GM10266 (cell line): ENCODE data around the gene STPG4.

Source experiments
- DNase-seq: peaks from one replicate; pipeline ENCODE4 v3.0.0; 2012; ENCODE audit errors: extremely low spot score
- TF ChIP-seq, protein P1 (sequence below): IDR thresholded peaks from 2 replicates; pipeline ENCODE4 v1.5.1; 2012; ENCODE audit warnings: mild to moderate bottlenecking, low read depth; ENCODE audit not compliant: control insufficient read depth, insufficient read depth; ENCODE audit errors: missing control alignments

Gene STPG4

GRCh38 chr2:47062681-47063537, 92.2 kb downstream of the STPG4 start:
- TF ChIP-seq, protein P1, sequence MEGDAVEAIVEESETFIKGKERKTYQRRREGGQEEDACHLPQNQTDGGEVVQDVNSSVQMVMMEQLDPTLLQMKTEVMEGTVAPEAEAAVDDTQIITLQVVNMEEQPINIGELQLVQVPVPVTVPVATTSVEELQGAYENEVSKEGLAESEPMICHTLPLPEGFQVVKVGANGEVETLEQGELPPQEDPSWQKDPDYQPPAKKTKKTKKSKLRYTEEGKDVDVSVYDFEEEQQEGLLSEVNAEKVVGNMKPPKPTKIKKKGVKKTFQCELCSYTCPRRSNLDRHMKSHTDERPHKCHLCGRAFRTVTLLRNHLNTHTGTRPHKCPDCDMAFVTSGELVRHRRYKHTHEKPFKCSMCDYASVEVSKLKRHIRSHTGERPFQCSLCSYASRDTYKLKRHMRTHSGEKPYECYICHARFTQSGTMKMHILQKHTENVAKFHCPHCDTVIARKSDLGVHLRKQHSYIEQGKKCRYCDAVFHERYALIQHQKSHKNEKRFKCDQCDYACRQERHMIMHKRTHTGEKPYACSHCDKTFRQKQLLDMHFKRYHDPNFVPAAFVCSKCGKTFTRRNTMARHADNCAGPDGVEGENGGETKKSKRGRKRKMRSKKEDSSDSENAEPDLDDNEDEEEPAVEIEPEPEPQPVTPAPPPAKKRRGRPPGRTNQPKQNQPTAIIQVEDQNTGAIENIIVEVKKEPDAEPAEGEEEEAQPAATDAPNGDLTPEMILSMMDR: no peak
- DNase-seq: no peak

DNA sequence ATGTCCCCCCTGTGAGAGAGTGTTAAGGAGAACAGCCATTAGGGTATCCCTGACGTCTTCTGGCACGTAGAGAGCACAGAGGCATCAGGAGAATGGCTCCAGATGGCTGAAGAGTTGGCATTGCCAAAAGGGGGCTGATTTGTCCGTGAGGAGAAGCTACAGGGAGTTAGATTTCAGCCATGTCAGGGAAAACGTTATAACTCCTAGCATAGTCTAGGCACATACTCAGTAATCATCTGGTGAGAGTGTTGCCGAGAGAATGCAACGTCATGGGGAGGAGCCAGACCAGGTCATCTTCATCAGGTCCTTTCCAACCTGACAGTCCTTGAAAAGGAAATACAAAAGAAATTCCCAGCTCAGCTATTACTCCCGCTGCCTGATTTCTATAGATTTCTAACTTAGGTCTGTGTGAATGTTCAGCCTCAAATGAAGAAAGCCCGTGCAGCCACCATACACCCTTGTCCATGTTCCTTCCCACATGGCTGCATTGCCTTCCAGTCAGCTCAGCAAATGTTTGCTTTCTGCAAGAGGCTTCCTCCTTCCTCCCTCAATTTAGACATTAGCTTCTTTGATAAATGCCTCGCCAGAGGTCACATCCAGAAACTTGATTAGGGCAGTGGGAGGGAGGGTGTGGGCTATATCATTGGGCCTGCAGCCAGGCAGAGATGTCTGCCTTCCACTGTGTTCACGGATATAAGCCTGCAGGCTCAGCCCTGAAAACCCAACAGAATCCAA, 93.0 kb downstream of the STPG4 start:
- DNase-seq: no peak
- TF ChIP-seq, protein P1: no peak

GRCh38 chr2:47060652-47061170, 94.4 kb downstream of the STPG4 start:
- no peak for DNase-seq
- TF ChIP-seq, protein P1: no peak

DNA sequence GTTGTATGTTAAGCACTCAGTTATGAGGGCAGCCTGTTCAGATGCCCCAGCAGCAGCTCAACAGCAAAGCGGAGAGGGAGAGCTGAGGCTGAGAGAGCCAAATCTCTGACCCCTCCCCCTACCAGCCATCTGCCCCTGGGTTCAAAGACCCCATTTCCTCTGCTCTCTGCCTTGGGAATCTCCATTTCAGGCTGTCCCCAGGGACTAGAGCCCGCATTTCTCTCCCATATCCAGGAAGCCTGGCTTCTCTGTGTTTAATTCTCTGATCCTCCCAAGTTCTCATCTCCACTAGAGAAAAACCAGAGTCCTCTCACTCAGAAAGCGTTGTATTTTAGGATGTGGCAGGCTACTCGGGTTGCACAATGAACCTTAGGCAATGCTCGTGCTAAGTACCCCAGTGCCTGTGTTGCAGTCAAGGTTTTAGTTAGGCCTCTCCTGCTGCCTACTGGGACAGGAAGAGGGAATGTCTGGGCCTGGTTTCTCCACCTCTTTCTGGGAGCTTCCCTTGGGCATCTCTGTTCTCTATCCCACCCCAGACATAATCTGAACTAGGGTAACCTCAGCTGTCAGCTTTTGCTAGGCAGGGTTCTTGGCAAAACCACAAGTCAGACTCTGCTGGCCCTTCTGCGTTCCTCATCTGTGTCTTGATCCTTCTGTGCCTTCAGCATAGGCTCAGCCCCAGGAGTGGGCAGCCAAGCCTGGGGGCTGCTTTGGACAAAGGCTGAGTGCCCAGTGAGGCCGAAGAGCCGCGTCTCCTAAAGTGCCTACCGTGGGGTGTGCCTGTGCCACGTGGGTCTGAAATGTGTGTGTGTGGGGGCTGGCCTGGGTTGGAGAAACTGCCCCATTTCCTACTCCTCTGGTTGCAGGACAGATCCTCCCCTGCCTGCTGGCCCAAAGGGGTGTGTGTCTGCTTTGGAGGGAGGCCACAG, 96.8 kb downstream of the STPG4 start:
- no peak for DNase-seq
- TF ChIP-seq, protein P1: no peak

DNA sequence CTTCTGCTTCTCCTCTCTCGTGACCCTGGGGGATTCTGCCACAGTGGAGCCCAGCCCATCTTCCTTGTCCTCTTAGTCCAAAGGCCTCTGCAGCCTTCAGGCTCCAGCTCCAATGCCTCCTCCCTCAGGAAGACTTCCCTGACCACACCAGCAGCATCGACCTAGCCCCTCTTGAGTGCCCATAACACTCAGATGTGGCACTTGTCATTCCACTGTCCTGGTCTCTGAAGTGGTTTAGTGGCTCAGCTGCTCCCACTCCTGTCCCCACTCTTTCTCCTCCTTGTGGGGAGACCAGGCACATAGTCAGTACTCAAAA, 97.5 kb downstream of the STPG4 start:
- DNase-seq: no peak
- TF ChIP-seq, protein P1: no peak

GRCh38 chr2:47056868-47057686, 98.0 kb downstream of the STPG4 start:
- peak; percentile 61 for DNase-seq
- TF ChIP-seq, protein P1: no peak
